ENCODE data around the gene KLLN. TPM values are rescaled to one million over a fixed set of nuclear protein-coding genes. Genes with fewer than 3 reads are reported as not detected.

The KLLN gene
- total and polyA plus RNA-seq, 9 of the 15 experiments (the other 6 are each of a cell fraction or from before 2014, with no cell fraction given), result 0.07 to 0.40 (median 0.25) TPM

DNA sequence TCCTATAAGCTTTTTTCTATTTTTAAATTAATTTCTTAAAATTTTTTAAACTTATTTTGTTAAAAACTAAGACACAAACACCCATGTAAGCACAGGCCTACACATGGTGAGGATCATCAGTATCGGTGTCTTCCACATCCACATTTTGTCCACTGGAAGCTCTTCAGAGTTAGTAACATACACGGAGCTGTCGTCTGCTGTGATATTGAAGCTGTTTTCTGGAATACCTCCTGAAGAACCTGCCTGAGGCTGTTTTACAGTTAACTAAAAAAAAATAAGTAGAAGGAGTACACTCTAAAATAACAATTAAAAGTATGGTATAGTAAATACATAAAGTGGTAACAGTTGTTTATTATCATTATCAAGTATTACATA, 17.7 kb downstream of the KLLN start:
- no peak overlapping the region for H3K9ac ChIP-seq (ENCODE audit: insufficient read depth in 1 of 2, low read depth in 2 of 2, low read length in 2 of 2)
- no TSS peak for BruUV-seq (replicated peaks)
- TF ChIP-seq, protein P1, sequence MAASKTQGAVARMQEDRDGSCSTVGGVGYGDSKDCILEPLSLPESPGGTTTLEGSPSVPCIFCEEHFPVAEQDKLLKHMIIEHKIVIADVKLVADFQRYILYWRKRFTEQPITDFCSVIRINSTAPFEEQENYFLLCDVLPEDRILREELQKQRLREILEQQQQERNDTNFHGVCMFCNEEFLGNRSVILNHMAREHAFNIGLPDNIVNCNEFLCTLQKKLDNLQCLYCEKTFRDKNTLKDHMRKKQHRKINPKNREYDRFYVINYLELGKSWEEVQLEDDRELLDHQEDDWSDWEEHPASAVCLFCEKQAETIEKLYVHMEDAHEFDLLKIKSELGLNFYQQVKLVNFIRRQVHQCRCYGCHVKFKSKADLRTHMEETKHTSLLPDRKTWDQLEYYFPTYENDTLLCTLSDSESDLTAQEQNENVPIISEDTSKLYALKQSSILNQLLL (CRISPR knock-in tag; IDR thresholded peaks at IDR 0.05; ENCODE audit: borderline replicate concordance), result no peak
- TF ChIP-seq MTA3 (IDR thresholded peaks at IDR 0.05; ENCODE audit: borderline replicate concordance) (no peak), BHLHE40 (IDR thresholded peaks at IDR 0.05; ENCODE audit: low read length) (no peak), ZNF586 (CRISPR knock-in tag; conservative IDR thresholded peaks at IDR 0.05) (no peak), BCL6 (CRISPR knock-in tag; IDR thresholded peaks at IDR 0.05) (no peak), FOSL1 (tag; conservative IDR thresholded peaks at IDR 0.05) (0 out of 2 replicates have a peak, but pooled peaks have one; percentile 28), PHB (CRISPR knock-in tag; IDR thresholded peaks at IDR 0.05) (no peak)
- TF ChIP-seq, protein P2, sequence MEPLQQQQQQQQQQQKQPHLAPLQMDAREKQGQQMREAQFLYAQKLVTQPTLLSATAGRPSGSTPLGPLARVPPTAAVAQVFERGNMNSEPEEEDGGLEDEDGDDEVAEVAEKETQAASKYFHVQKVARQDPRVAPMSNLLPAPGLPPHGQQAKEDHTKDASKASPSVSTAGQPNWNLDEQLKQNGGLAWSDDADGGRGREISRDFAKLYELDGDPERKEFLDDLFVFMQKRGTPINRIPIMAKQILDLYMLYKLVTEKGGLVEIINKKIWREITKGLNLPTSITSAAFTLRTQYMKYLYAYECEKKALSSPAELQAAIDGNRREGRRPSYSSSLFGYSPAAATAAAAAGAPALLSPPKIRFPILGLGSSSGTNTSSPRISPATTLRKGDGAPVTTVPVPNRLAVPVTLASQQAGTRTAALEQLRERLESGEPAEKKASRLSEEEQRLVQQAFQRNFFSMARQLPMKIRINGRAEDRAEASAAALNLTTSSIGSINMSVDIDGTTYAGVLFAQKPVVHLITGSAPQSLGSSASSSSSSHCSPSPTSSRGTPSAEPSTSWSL (CRISPR knock-in tag; IDR thresholded peaks at IDR 0.05; ENCODE audit: borderline replicate concordance), result no peak
- no peaks in the 10 kb centered on the region for H3K36me3 ChIP-seq (ENCODE audit: control insufficient read depth, insufficient read depth, low read length)
- H3K4me1 ChIP-seq (replicated peaks in 1 of 2; ENCODE audit: control insufficient read depth in 2 of 2, insufficient read depth in 2 of 2, low read length in 2 of 2), result no peaks in the 10 kb centered on the region
- POLR2A ChIA-PET, result interaction anchor here (0.6 kb wide), 1 partner anchor 225 kb away, joined by 3 read pairs; no protein-coding TSS in a partner anchor
- no peak overlapping the region for H2AFZ ChIP-seq (ENCODE audit: low read depth, low read length)
- H3K9me3 ChIP-seq (replicated peaks; ENCODE audit: control insufficient read depth, insufficient read depth, low read depth, low read length), result no peaks in the 10 kb centered on the region
- DNase-seq (ENCODE audit: extremely low read depth in 1 of 4, low spot score in 3 of 4) (no peak), FAIRE-seq (no peak), ATAC-seq (no peak)
- H3K4me3 ChIP-seq, result no peak overlapping the region
- in situ Hi-C loops (cut with MboI), result no loop called here
- intact Hi-C loops (cut with micrococcal nuclease), result no loop called here
- 27% methylated on average over 3 of the region's 3 CpGs for WGBS (ENCODE audit: insufficient coverage, low coverage, missing lambda C conversion rate)
- H3K27me3 ChIP-seq (ENCODE audit: control insufficient read depth in 2 of 2, insufficient read depth in 2 of 2, low read length in 2 of 2), result no peaks in the 10 kb centered on the region
- CTCF ChIA-PET (ENCODE audit: low intra/inter-chr PET ratio), result no interaction called here
- no peak overlapping the region for H3K4me2 ChIP-seq (ENCODE audit: insufficient read depth, low read length)
- H3K27ac ChIP-seq (ENCODE audit: extremely low read depth, low read depth, low read length), result no peak overlapping the region
- no peaks in the 10 kb centered on the region for H4K20me1 ChIP-seq (replicated peaks; ENCODE audit: control insufficient read depth, insufficient read depth, low read length)
- no peaks in the 10 kb centered on the region for H3K9me1 ChIP-seq (ENCODE audit: control insufficient read depth, insufficient read depth, low read length)
- no peaks in the 10 kb centered on the region for H3K79me2 ChIP-seq (ENCODE audit: control insufficient read depth, insufficient read depth, low read length)
